ENCODE measurements around the gene TOB2. TPM values are rescaled to one million over a fixed set of nuclear protein-coding genes. Genes with fewer than 3 reads are reported as not detected.
"Not testable (repeated sequence)": the region's sequence is repeated elsewhere in the genome, so short reads cannot be mapped to it uniquely, and the experiment has no call there.

The TOB2 gene
- total RNA-seq, 2 donors from 2014 or later = 30.8 to 44.0 TPM

- ATAC-seq = no peak
- H3K27ac Mint-ChIP-seq = peak overlapping the region; percentile 37
- H3K4me1 Mint-ChIP-seq = peaks cover 18% of the 10 kb centered on the region
- no peak overlapping the region for H3K4me3 Mint-ChIP-seq
- H3K27me3 Mint-ChIP-seq = no peaks in the 10 kb centered on the region
- DNase-seq = no peak
- no peaks in the 10 kb centered on the region for H3K36me3 Mint-ChIP-seq (ENCODE audit: low read depth)
- H3K9me3 ChIP-seq (ENCODE audit: control insufficient read depth, low read length, poor library complexity, severe bottlenecking) = no peaks in the 10 kb centered on the region
These were observed 32.4 kb upstream of the TOB2 start for GRCh38 chr22:41478891-41479521.

- H3K4me3 Mint-ChIP-seq = no peak overlapping the region
- peak overlapping the region; percentile 37 for H3K27ac Mint-ChIP-seq
- H3K9me3 ChIP-seq (ENCODE audit: control insufficient read depth, low read length, poor library complexity, severe bottlenecking) = no peaks in the 10 kb centered on the region
- ATAC-seq = peak; percentile 35
- H3K27me3 Mint-ChIP-seq = no peaks in the 10 kb centered on the region
- DNase-seq = no peak
- H3K4me1 Mint-ChIP-seq = peaks cover 21% of the 10 kb centered on the region
- H3K36me3 Mint-ChIP-seq (ENCODE audit: low read depth) = no peaks in the 10 kb centered on the region
These were observed 31.9 kb upstream of the TOB2 start for GRCh38 chr22:41478473-41478872.

- Mint-ChIP-seq H3K36me3 (ENCODE audit: low read depth) (no peaks in the 10 kb centered on the region), H3K4me1 (peaks cover 17% of the 10 kb centered on the region), H3K27ac (peak overlapping the region; percentile 8), H3K27me3 (no peaks in the 10 kb centered on the region), H3K4me3 (no peak overlapping the region)
- no peak for ATAC-seq
- DNase-seq = no peak
- no peaks in the 10 kb centered on the region for H3K9me3 ChIP-seq (ENCODE audit: control insufficient read depth, low read length, poor library complexity, severe bottlenecking)
These were observed 28.4 kb upstream of the TOB2 start for GRCh38 chr22:41474872-41475451.

GRCh38 chr22:41471568-41471967, 25.0 kb upstream of the TOB2 start:
- ATAC-seq = no peak
- no peak for DNase-seq
- H3K36me3 Mint-ChIP-seq (ENCODE audit: low read depth) = no peaks in the 10 kb centered on the region
- no peak overlapping the region for H3K4me3 Mint-ChIP-seq
- no peak overlapping the region for H3K27ac Mint-ChIP-seq
- H3K27me3 Mint-ChIP-seq = no peaks in the 10 kb centered on the region
- H3K4me1 Mint-ChIP-seq = peaks cover 33% of the 10 kb centered on the region
- H3K9me3 ChIP-seq (ENCODE audit: control insufficient read depth, low read length, poor library complexity, severe bottlenecking) = no peaks in the 10 kb centered on the region

GRCh38 chr22:41470886-41471285, 24.3 kb upstream of the TOB2 start:
- Mint-ChIP-seq H3K36me3 (ENCODE audit: low read depth) (no peaks in the 10 kb centered on the region), H3K4me1 (peaks cover 33% of the 10 kb centered on the region), H3K27ac (peak overlapping the region; percentile 56)

GRCh38 chr22:41469218-41469851, 22.7 kb upstream of the TOB2 start:
- Mint-ChIP-seq H3K27ac (peak overlapping the region; percentile 100), H3K36me3 (ENCODE audit: low read depth) (no peaks in the 10 kb centered on the region), H3K4me3 (peak overlapping the region; percentile 98), H3K27me3 (no peaks in the 10 kb centered on the region), H3K4me1 (peaks cover 33% of the 10 kb centered on the region)
- H3K9me3 ChIP-seq (ENCODE audit: control insufficient read depth, low read length, poor library complexity, severe bottlenecking) = no peaks in the 10 kb centered on the region
- DNase-seq = no peak
- ATAC-seq = peak; percentile 5

More at GRCh38 chr22:41470886-41471285, 24.3 kb upstream of the TOB2 start:
- ATAC-seq (no peak), DNase-seq (no peak)
- Mint-ChIP-seq H3K27me3 (no peaks in the 10 kb centered on the region), H3K4me3 (peak overlapping the region; percentile 63)
- H3K9me3 ChIP-seq (ENCODE audit: control insufficient read depth, low read length, poor library complexity, severe bottlenecking) = no peaks in the 10 kb centered on the region

GRCh38 chr22:41468381-41469217, 22.0 kb upstream of the TOB2 start, which contains the start of the genes ACO2 and PHF5A:
Gene ACO2 (plus strand): TSS chr22:41469117. CDS start chr22:41469147, 30 bp downstream.
Gene PHF5A (minus strand): TSS chr22:41468692. CDS start chr22:41468653, 39 bp downstream.
- Mint-ChIP-seq H3K27me3 (no peaks in the 10 kb centered on the region), H3K27ac (peak within 1 kb of the TSS; percentile 100), H3K4me1 (peaks cover 28% of the 10 kb centered on the region), H3K36me3 (ENCODE audit: low read depth) (no peaks in the 10 kb centered on the region), H3K4me3 (peak within 1 kb of the TSS; percentile 98)
- ATAC-seq (peak; percentile 91), DNase-seq (peak; percentile 91 to 97 (median 93))
- no peaks in the 10 kb centered on the region for H3K9me3 ChIP-seq (ENCODE audit: control insufficient read depth, low read length, poor library complexity, severe bottlenecking)

- ATAC-seq (no peak), DNase-seq (no peak)
- Mint-ChIP-seq H3K4me3 (no peak overlapping the region), H3K36me3 (ENCODE audit: low read depth) (peaks cover 5% of the 10 kb centered on the region), H3K27ac (no peak overlapping the region), H3K4me1 (peaks cover 5% of the 10 kb centered on the region), H3K27me3 (no peaks in the 10 kb centered on the region)
- no peaks in the 10 kb centered on the region for H3K9me3 ChIP-seq (ENCODE audit: control insufficient read depth, low read length, poor library complexity, severe bottlenecking)
These were observed 15.3 kb upstream of the TOB2 start for GRCh38 chr22:41461901-41462300.

- not testable (repeated sequence) for H3K9me3 ChIP-seq (ENCODE audit: control insufficient read depth, low read length, poor library complexity, severe bottlenecking); H3K36me3 Mint-ChIP-seq (ENCODE audit: low read depth); H3K27me3 Mint-ChIP-seq; H3K27ac Mint-ChIP-seq; H3K4me1 Mint-ChIP-seq; DNase-seq; ATAC-seq; H3K4me3 Mint-ChIP-seq
These were observed 13.5 kb upstream of the TOB2 start for GRCh38 chr22:41460071-41460470.

- H3K9me3 ChIP-seq (ENCODE audit: control insufficient read depth, low read length, poor library complexity, severe bottlenecking) = no peaks in the 10 kb centered on the region
- Mint-ChIP-seq H3K27me3 (no peaks in the 10 kb centered on the region), H3K27ac (no peak overlapping the region), H3K36me3 (ENCODE audit: low read depth) (peaks cover 5% of the 10 kb centered on the region), H3K4me3 (no peak overlapping the region), H3K4me1 (peaks cover 5% of the 10 kb centered on the region)
- no peak for DNase-seq
- no peak for ATAC-seq
These were observed 12.8 kb upstream of the TOB2 start for GRCh38 chr22:41459431-41459830.

- ATAC-seq = no peak
- Mint-ChIP-seq H3K36me3 (ENCODE audit: low read depth) (peaks cover 5% of the 10 kb centered on the region), H3K27me3 (no peaks in the 10 kb centered on the region), H3K4me1 (peaks cover 6% of the 10 kb centered on the region), H3K4me3 (no peak overlapping the region), H3K27ac (peak overlapping the region; percentile 24)
- no peaks in the 10 kb centered on the region for H3K9me3 ChIP-seq (ENCODE audit: control insufficient read depth, low read length, poor library complexity, severe bottlenecking)
- DNase-seq = no peak
These were observed 11.6 kb upstream of the TOB2 start for GRCh38 chr22:41458161-41458728.

- Mint-ChIP-seq H3K27ac (peak overlapping the region; percentile 93), H3K4me3 (peak overlapping the region; percentile 97), H3K36me3 (ENCODE audit: low read depth) (peaks cover 2% of the 10 kb centered on the region), H3K4me1 (peaks cover 32% of the 10 kb centered on the region), H3K27me3 (no peaks in the 10 kb centered on the region)
- DNase-seq (peak; percentile 74 to 84 (median 78)), ATAC-seq (peak; percentile 76)
- no peaks in the 10 kb centered on the region for H3K9me3 ChIP-seq (ENCODE audit: control insufficient read depth, low read length, poor library complexity, severe bottlenecking)
These were observed 1.7 kb upstream of the TOB2 start for GRCh38 chr22:41448189-41448808.

Measured in T-helper 17 cell (primary cell).